PC-3 (cell line): Measurements from ENCODE around the gene ANKDD1B. TPM values are rescaled to one million over a fixed set of nuclear protein-coding genes. Genes with fewer than 3 reads are reported as not detected.
A peak's percentile ranks its signal among the peaks of the same experiment; 100 is the strongest.

ENCODE experiments used
- ATAC-seq: fragments of 200-7000 bp; cut with Tn5 transposase; 2 replicates; pipeline ENCODE4 v1.9.1; 2020; ENCODE audit warnings: mild to moderate bottlenecking, moderate library complexity
- BruUV-seq: library from RNA; stranded (reverse); fragments of 400-500 nt; replicated peaks from 2 replicates; lab custom pipeline; 2021; lab: Mats Ljungman, UMichigan
- CTCF ChIA-PET: fragments of 300-600 bp; sonication (Branson Sonifier 250); formaldehyde crosslinking; loops from one replicate; lab custom pipeline; 2022; ENCODE audit warnings: antibody characterized with exemption; lab: Charles Lee
- POLR2A ChIA-PET: fragments of 300-600 bp; sonication (Branson Sonifier 250); formaldehyde crosslinking; loops from one replicate; lab custom pipeline; 2022; ENCODE audit warnings: antibody characterized with exemption; ENCODE audit not compliant: unreplicated experiment; lab: Charles Lee
- DNase-seq: peaks from one replicate; pipeline ENCODE4 v3.0.0-alpha.2; 2015
- H2AFZ ChIP-seq: fragments of 300-600 bp; sonication (generic); 2 replicates; pipeline ENCODE4 v1.6.0; 2016; ENCODE audit warnings: antibody characterized with exemption, low read length
- H3F3A ChIP-seq: fragments of 300-600 bp; sonication (generic); one replicate; pipeline ENCODE4 v1.6.0; 2017; ENCODE audit warnings: antibody characterized with exemption, low read length, control low read depth, mild to moderate bottlenecking; ENCODE audit not compliant: unreplicated experiment
- H3K27ac ChIP-seq: fragments of 300-600 bp; sonication (generic); 2 replicates; pipeline ENCODE4 v1.5.1; 2016; ENCODE audit warnings: mild to moderate bottlenecking, low read length
- H3K27me3 ChIP-seq: fragments of 300-600 bp; sonication (generic); 2 replicates; pipeline ENCODE4 v1.6.1; 2016; ENCODE audit warnings: low read length, mixed read lengths
- H3K36me3 ChIP-seq: fragments of 300-600 bp; sonication (generic); 2 replicates; pipeline ENCODE4 v1.6.1; 2016; ENCODE audit warnings: low read depth, mixed run types, low read length, mixed read lengths
- H3K4me1 ChIP-seq: fragments of 300-600 bp; sonication (generic); 2 replicates; pipeline ENCODE4 v1.5.1; 2016; ENCODE audit warnings: low read length; ENCODE audit not compliant: insufficient read depth
- H3K4me2 ChIP-seq: fragments of 300-600 bp; sonication (generic); 2 replicates; pipeline ENCODE4 v1.6.0; 2016; ENCODE audit warnings: low read length
- H3K4me3 ChIP-seq: fragments of 300-600 bp; sonication (generic); 2 replicates; pipeline ENCODE4 v1.5.1; 2016; ENCODE audit warnings: mild to moderate bottlenecking, low read length, mixed read lengths
- H3K79me2 ChIP-seq: fragments of 300-600 bp; sonication (generic); 2 replicates; pipeline ENCODE4 v1.6.1; 2017; ENCODE audit warnings: low read length, mixed read lengths
- H3K9ac ChIP-seq: fragments of 300-600 bp; sonication (generic); 2 replicates; pipeline ENCODE4 v1.6.0; 2016; ENCODE audit warnings: mild to moderate bottlenecking, low read length
- H3K9me2 ChIP-seq: fragments of 300-600 bp; sonication (generic); replicated peaks from 2 replicates; pipeline ENCODE4 v1.6.1; 2016; ENCODE audit warnings: mixed run types, low read length, mixed read lengths
- H3K9me3 ChIP-seq: fragments of 300-600 bp; sonication (generic); 2 replicates; pipeline ENCODE4 v1.6.1; 2016; ENCODE audit warnings: low read length, mixed read lengths
- H4K20me1 ChIP-seq: fragments of 300-600 bp; sonication (generic); 2 replicates; pipeline ENCODE4 v1.6.1; 2016; ENCODE audit warnings: low read length, mixed read lengths
- EZH2 ChIP-seq: fragments of 300-600 bp; sonication (generic); IDR thresholded peaks from one replicate; pipeline ENCODE4 v1.6.1; 2017; ENCODE audit warnings: antibody characterized with exemption, mild to moderate bottlenecking, low read length; ENCODE audit not compliant: unreplicated experiment
- EZH2phosphoT487 ChIP-seq: fragments of 300-600 bp; sonication (generic); IDR thresholded peaks from 2 replicates; pipeline ENCODE4 v1.6.1; 2018; ENCODE audit warnings: mild to moderate bottlenecking, antibody characterized with exemption, low read length, borderline replicate concordance
- intact Hi-C: fragments of 100-400 bp; cut with micrococcal nuclease; formaldehyde crosslinking; loops from 2 replicates; pipeline ENCODE4 v1.9.0; 2023
- total RNA-seq: library from RNA; depleted of rRNA; stranded (reverse); fragments of >200 nt; gene quantifications from 2 replicates; pipeline ENCODE4 v1.2.3, GENCODE V29; 2014; rRNA removed
- TF ChIP-seq, protein P1 (sequence below): fragments of 300-600 bp; sonication (generic); conservative IDR thresholded peaks from 2 replicates; pipeline ENCODE4 v1.5.1; 2017; ENCODE audit warnings: antibody characterized with exemption, low read depth, mild to moderate bottlenecking, low read length

ANKDD1B gene
- total RNA-seq, 1 experiment from 2014 or later = 0.04 TPM

DNA sequence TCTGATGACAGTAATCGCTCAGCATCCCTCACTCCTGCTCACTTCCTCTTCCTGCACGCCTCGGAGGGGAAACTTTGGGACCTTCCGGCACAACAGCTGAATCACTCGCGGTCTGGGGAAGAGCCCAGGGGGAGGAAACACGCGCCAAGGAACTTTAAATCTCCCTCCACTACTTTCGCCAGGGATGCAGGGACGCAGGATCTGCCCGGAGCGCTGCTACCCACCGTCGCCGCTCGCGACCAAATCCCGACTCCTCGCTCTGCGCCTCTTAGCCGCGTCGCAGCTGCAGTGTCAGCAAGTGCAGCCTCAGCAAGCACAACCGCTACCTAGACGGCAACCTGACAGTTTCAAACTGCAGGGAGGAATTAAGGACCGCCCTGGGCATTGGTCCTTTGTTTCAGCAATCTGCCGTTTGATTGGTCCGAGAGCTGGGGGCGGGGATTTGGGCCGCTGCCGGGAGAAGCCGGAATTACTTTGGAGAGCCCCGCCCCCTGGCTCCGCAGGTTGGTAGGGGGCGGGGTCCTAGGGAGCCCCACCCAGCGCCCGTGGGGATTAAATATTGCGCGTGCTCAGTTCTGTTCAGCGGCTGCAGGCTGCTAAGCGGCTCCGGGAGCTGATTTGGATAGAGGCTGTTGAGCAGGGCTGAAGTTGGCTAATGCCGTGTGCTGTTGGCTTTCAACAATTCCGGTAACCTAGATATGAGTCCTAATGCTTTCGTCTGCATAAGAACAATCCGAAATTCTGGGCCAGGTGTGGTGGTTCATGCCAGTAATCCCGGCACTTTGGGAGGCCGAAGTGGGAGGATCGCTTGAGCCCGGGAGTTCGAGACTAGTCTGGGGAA is 106.0 kb downstream of the ANKDD1B start, which contains the start of gene POC5:
Gene POC5, minus strand, starts transcription at position 356 of the 841 bp plus-strand sequence. CDS start 4,500 bp downstream, outside the sequence.
- ChIA-PET CTCF (interaction anchor here (0.7 kb wide), 1 partner anchor 49 kb away, joined by 3 read pairs; no protein-coding TSS in a partner anchor), POLR2A (interaction anchor here (0.6 to 0.7 kb wide), 4 partner anchors 36 to 1401 kb away, joined by 3 to 4 read pairs (median 3); no protein-coding TSS in a partner anchor)
- Histone ChIP-seq H3K9me3 (no peaks in the 10 kb centered on the region), H3K27me3 (no peaks in the 10 kb centered on the region), H3K27ac (peak within 1 kb of the TSS; percentile 91), H2AFZ (peak within 1 kb of the TSS; percentile 87), H3K79me2 (peaks cover 46% of the 10 kb centered on the region), H3K4me2 (peak within 1 kb of the TSS; percentile 90), H4K20me1 (no peaks in the 10 kb centered on the region), H3K9ac (peak within 1 kb of the TSS; percentile 85), H3K36me3 (peaks cover 2% of the 10 kb centered on the region; the same call in 1 of the 2 replicates), H3K4me3 (peak within 1 kb of the TSS; percentile 96), H3F3A (no peaks in the 10 kb centered on the region), H3K9me2 (no peaks in the 10 kb centered on the region), H3K4me1 (peaks cover 6% of the 10 kb centered on the region)
- TSS peak; percentile 52 for BruUV-seq
- ATAC-seq = peak; percentile 91
- intact Hi-C loops = no loop called here
- TF ChIP-seq EZH2 = no peak
- TF ChIP-seq, protein P1, sequence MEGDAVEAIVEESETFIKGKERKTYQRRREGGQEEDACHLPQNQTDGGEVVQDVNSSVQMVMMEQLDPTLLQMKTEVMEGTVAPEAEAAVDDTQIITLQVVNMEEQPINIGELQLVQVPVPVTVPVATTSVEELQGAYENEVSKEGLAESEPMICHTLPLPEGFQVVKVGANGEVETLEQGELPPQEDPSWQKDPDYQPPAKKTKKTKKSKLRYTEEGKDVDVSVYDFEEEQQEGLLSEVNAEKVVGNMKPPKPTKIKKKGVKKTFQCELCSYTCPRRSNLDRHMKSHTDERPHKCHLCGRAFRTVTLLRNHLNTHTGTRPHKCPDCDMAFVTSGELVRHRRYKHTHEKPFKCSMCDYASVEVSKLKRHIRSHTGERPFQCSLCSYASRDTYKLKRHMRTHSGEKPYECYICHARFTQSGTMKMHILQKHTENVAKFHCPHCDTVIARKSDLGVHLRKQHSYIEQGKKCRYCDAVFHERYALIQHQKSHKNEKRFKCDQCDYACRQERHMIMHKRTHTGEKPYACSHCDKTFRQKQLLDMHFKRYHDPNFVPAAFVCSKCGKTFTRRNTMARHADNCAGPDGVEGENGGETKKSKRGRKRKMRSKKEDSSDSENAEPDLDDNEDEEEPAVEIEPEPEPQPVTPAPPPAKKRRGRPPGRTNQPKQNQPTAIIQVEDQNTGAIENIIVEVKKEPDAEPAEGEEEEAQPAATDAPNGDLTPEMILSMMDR = no peak
- TF ChIP-seq EZH2phosphoT487 = no peak
- peak; percentile 95 for DNase-seq

DNA sequence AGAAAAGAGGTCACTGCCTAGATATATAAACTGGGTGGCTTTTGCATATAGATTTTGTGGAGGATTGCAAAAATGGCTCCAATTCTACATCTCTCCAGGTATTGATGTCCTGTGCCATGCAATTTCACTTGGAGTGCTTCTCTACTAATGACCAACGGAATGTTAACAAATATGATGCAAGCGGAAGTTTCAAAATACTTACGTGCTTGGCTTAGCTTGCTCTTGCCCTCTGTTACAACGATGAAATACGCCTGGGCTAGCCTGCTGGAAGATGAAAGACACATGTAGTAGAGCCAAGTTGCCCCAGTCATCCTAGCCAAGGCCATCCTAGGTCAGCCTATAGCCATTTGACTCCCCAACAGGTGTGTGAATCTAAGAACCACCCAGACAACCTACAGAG is 109.6 kb downstream of the ANKDD1B start:
- peaks cover 10% of the 10 kb centered on the region for H3K79me2 ChIP-seq
- no peak overlapping the region for H2AFZ ChIP-seq
- POLR2A ChIA-PET = no interaction called here
- peaks cover 2% of the 10 kb centered on the region for H3K4me1 ChIP-seq
- no peaks in the 10 kb centered on the region for H3K27me3 ChIP-seq
- H3K9ac ChIP-seq = no peak overlapping the region
- ATAC-seq = no peak
- no TSS peak for BruUV-seq
- H3F3A ChIP-seq = no peaks in the 10 kb centered on the region
- H3K9me3 ChIP-seq = no peaks in the 10 kb centered on the region
- no peak overlapping the region for H3K27ac ChIP-seq
- H3K9me2 ChIP-seq = no peaks in the 10 kb centered on the region
- H3K36me3 ChIP-seq = no peaks in the 10 kb centered on the region
- H4K20me1 ChIP-seq = no peaks in the 10 kb centered on the region
- no peak overlapping the region for H3K4me3 ChIP-seq
- TF ChIP-seq, protein P1 = no peak
- TF ChIP-seq EZH2phosphoT487 (no peak), EZH2 (no peak)
- intact Hi-C loops = no loop called here
- DNase-seq = no peak
- H3K4me2 ChIP-seq = no peak overlapping the region
- CTCF ChIA-PET = no interaction called here

Other genes with a start within 250 kb of the ANKDD1B start
- 5.6 and 6.5 TPM in 2 replicates for gene CERT1, start 99.8 kb upstream of the ANKDD1B start, total RNA-seq
- gene POLK, start 99.6 kb upstream of the ANKDD1B start, total RNA-seq = 6.5 and 9.0 TPM in 2 replicates
- gene POC5, start 106.0 kb downstream of the ANKDD1B start, total RNA-seq = 8.1 and 9.7 TPM in 2 replicates